MG63 (cell line): ENCODE data around the gene IL17RB. TPM values are rescaled to one million over a fixed set of nuclear protein-coding genes. Genes with fewer than 3 reads are reported as not detected.
A peak's percentile ranks its signal among the peaks of the same experiment; 100 is the strongest.

Experiments
- DNase-seq: peaks from one replicate; pipeline ENCODE4 v3.0.0-alpha.2; 2020
- H3K27me3 ChIP-seq: fragments of 250-450 bp; sonication (Bioruptor Pico); 2 replicates; pipeline ENCODE4 v1.5.1; 2020; ENCODE audit warnings: mild to moderate bottlenecking, moderate library complexity
- H3K36me3 ChIP-seq: fragments of 250-450 bp; sonication (Bioruptor Pico); 2 replicates; pipeline ENCODE4 v1.5.1; 2020; ENCODE audit warnings: mild to moderate bottlenecking, moderate library complexity
- H3K4me3 ChIP-seq: fragments of 250-450 bp; sonication (Bioruptor Pico); 2 replicates; pipeline ENCODE4 v1.5.1; 2020; ENCODE audit warnings: mild to moderate bottlenecking, moderate library complexity
- H3K9me3 ChIP-seq: fragments of 250-450 bp; sonication (Bioruptor Pico); 2 replicates; pipeline ENCODE4 v1.5.1; 2020; ENCODE audit warnings: mild to moderate bottlenecking, moderate library complexity
- total RNA-seq: library from RNA; depleted of rRNA; stranded (reverse); fragments of >200 nt; shearing (Covaris generic); gene quantifications from 2 replicates; pipeline ENCODE4 v1.2.3, GENCODE V29; 2014; ENCODE audit warnings: low replicate concordance

Gene IL17RB
- total RNA-seq, 1 experiment from 2014 or later: 0.89 TPM

DNA sequence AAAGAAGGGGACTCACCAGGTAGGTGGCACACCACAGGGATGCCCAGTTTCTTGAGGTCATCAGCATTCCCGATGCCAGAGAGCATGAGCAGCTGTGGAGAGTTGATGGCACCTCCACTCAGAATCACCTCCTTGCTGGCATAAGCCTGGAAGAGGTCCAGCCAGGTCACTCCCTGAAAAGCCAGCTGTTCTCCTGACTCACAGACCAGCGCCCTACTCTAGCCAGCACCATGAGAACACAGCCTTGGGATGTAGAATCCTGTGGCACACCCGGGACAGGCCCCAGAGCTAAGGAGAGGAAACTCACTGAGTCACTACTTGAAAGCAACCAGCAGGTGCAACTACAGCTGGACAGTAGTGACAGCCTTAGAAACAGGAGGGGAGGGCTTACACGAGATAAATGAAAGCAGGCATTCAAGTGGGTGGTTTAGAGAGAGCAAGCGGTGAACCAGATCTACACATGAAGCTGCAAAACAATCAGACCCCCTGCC lies 24.7 kb upstream of the IL17RB start:
- H3K27me3 ChIP-seq: no peaks in the 10 kb centered on the region

DNA sequence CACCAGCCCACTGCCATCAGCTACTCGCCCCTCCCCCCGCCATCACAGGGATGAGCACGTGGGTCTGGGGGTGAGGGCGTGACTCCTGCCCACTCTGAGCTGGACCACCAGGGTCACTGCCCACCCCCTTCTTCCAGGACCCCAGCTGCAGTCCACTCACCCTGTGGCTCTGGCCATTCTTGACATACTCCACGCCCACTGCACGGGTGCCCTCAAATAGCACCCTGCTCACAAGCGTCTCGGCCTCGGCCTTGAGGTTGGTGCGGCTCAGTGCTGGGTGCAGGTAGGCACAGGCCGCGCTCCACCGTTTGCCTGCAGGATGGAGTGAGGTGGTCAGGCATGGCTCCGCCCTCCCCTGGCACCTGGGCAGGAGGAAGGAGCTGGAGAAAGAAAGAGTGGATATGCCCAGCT lies 24.0 kb upstream of the IL17RB start:
- Histone ChIP-seq H3K4me3 (no peak overlapping the region), H3K27me3 (no peaks in the 10 kb centered on the region), H3K36me3 (no peaks in the 10 kb centered on the region), H3K9me3 (no peaks in the 10 kb centered on the region)
- no peak for DNase-seq

More for the DNA sequence above, 24.7 kb upstream of the IL17RB start:
- DNase-seq: peak; percentile 35
- Histone ChIP-seq H3K36me3 (no peaks in the 10 kb centered on the region), H3K9me3 (no peaks in the 10 kb centered on the region), H3K4me3 (no peak overlapping the region)

DNA sequence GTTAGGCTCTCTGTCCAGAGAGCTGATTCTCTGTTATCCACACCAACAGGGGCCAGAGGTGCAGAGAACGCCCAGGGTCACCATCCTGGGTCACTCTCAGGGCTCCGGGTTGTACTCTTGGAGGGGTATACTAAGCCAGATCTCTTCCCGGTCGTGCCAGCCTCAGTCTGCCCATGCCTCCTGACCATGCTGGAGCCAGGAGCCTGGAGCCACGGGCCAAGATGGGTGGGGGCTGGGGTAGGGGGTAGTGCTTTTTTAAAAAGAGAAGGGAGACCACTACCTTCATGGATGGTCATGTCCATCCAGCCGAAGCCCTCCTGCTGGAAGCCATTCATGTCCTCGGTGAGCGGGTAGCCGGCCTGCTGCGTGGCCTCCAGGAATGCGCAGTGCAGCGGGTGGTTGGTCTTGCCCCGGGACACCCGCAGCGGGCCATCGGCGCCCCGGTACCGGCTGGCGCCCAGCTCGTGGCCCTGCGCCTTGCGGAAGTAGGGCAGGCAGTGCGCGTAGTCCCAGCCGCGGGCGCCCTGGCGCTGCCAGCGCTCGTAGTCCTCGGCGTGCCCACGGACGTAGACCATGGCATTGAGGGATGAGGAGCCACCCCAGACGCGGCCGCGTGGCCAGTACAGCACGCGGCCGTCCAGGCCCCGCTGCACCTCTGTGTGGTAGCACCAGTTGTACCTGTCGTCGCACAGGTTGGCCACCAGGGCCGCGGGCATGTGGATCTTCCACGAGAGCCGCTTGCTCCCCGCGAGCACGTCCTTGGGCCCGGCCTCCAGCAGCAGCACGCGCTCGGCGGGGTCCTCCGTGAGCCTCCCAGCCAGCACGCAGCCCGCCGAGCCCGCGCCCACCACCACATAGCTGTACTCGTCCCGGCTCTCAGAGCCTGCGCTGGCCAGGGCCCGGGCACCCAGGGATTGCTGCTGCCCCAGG lies 23.1 kb upstream of the IL17RB start:
- Histone ChIP-seq H3K27me3 (no peaks in the 10 kb centered on the region), H3K4me3 (no peak overlapping the region), H3K36me3 (no peaks in the 10 kb centered on the region), H3K9me3 (no peaks in the 10 kb centered on the region)
- DNase-seq: no peak

DNA sequence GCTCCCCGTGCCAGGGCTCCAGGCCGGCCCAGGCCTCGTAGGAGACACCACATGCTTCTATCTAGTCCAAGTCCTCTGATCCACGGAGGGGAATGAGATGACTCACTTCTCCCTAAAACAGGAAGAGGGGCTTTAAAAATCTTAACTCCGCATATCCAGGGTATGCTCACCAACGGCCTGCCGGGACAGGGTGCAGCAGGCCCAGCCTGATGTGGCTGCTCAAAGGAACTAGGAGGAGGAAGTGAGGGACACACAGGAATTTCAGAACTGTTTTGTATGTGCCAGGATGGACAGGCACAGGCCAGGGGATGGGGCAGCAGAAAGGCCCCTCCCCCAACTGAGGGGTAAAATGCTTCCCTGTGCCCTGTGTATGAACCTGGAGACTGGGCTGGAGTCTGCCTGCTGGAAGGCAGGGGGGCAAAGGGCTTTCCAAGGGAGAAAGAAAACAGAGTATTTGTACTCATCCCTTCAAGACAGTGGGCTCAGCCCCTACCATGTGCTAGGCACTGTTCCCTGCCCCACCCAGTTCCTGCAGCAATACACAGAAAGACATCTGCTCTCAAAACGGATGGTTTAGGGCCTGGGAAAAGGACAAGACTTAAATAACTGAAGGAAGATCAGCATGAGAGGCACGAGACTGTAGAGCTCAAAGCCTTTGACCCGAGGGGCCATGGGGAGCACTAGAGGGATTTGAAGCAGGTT lies 22.3 kb upstream of the IL17RB start:
- no peak overlapping the region for H3K4me3 ChIP-seq
- H3K27me3 ChIP-seq: no peaks in the 10 kb centered on the region
- H3K9me3 ChIP-seq: no peaks in the 10 kb centered on the region
- no peaks in the 10 kb centered on the region for H3K36me3 ChIP-seq
- no peak for DNase-seq

DNA sequence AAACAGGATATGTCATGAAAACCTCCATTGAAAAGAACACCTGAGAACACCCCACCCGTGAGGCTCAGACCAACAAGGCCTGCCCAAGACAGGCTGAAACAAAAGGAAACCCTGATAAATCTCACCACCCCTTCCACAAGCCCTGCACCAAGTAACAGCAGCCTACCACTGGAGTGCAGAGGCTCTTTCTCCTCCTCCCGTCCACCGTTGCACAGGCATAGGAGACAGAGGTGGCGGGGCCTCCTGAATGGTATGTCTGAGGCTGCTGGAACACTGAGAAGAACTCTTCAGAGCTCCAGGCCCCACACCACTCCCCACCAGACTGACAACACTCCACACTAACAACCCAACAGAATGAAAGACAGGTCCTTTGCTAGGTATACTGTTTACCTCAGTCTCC lies 21.6 kb upstream of the IL17RB start:
- Histone ChIP-seq H3K4me3 (no peak overlapping the region), H3K27me3 (no peaks in the 10 kb centered on the region), H3K36me3 (no peaks in the 10 kb centered on the region), H3K9me3 (no peaks in the 10 kb centered on the region)
- DNase-seq: no peak

DNA sequence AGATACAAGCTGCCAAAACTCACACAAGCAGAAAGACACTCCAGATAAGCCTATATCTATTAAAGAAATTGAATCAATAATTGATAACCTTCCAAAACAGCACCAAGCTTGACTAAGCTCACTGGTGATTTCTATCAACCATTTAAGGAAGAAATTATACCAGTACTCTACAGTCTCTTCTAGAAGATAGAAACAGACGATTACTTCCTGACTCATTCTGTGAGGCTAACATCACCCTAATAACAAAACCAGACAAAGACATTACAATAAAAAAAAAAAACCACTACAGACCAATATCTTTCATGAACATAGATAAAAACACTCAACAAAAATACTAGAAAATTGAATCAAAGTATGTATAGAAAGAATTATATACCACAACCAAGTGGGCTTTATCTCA lies 20.3 kb upstream of the IL17RB start:
- no peak for DNase-seq
- Histone ChIP-seq H3K9me3 (no peaks in the 10 kb centered on the region), H3K4me3 (no peak overlapping the region), H3K36me3 (no peaks in the 10 kb centered on the region), H3K27me3 (no peaks in the 10 kb centered on the region)

DNA sequence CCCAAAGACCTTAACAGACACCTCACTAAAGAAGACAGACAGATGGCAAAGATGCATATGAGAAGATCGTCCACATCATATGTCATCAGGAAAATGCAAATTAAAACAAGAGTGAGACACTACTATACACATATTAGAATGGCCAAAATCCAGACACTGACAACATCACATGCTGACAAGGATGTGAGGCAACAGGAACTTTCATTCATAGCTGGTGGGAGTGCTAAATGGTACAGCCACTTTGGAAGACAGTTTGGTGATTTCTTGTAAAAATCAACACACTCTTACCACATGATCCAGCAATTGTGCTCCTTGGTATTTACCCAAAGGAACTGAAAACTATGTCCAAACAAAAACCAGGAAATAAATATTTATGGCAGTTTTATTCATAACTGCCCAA lies 17.8 kb upstream of the IL17RB start:
- Histone ChIP-seq H3K4me3 (no peak overlapping the region), H3K36me3 (no peaks in the 10 kb centered on the region), H3K9me3 (no peaks in the 10 kb centered on the region), H3K27me3 (no peaks in the 10 kb centered on the region)
- DNase-seq: no peak

DNA sequence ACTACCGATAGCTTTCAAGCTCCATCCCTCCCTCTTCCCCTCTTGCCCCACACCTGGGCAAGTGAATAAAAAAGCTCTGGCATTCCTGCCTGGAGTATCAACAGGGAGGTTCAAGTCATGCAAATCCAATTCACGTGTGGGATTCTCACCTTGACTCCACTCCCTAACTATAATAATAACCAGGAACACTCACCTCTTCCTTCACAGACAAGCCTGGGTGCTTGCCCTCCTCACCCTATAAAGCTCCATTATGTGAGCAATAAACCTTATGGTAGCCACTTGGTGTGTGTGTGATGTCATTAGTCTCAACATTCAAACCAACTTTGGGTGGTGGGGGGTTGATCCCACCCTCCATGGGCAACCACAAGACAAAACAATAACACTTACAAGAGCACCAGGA lies 16.8 kb upstream of the IL17RB start:
- H3K4me3 ChIP-seq: no peak overlapping the region
- no peak for DNase-seq
- H3K9me3 ChIP-seq: no peaks in the 10 kb centered on the region
- H3K27me3 ChIP-seq: no peaks in the 10 kb centered on the region
- H3K36me3 ChIP-seq: no peaks in the 10 kb centered on the region

DNA sequence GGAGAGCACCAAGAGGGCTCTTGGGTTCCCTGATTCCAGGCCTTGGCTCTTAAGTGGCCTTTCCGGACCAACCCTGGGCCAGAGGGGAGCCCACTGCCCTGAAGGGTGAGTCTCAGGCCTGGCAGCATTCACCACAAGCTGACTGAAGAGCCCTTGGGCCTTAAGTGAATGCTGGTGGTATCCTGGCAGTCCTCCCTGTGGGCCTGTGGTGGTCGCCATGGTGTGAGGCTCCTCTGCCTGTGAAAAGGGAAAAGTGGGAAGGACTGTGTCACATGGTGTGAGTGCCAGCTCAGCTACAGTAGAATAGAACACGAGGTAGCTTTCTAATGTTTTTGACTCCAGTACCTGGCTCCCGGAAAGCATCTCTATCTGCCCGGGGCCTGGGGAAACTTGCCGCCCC lies 15.4 kb upstream of the IL17RB start:
- Histone ChIP-seq H3K27me3 (no peaks in the 10 kb centered on the region), H3K36me3 (no peaks in the 10 kb centered on the region), H3K9me3 (no peaks in the 10 kb centered on the region), H3K4me3 (no peak overlapping the region)
- no peak for DNase-seq

DNA sequence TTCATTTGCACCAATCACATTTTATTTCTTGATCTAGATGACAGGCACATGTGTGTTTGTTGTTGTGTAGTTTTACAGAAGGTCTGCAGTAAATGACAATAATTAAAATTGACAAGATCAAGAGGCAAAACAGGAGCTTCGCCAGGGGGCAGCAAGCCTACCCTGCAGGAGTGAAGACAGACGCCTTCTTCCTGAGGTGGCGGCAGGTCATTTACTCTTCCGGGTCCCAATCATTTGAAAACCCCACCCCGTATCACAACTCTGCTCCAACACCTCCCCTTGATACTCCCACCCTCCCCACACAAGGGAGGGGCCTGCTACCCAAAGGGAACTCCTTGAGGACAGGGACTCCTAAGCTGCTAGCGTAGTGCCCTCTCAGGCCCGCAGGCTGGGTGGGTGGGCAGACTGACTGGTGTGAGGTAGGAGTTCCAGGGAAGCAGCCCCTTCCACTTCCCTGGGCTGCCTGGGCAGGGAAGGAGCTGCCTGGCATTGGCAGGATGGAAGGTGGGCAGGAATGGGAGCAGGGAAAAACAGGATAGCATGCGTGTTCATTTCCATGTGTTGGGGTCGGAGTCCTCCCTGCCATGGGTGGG lies 13.2 kb upstream of the IL17RB start:
- Histone ChIP-seq H3K4me3 (no peak overlapping the region), H3K36me3 (no peaks in the 10 kb centered on the region), H3K9me3 (no peaks in the 10 kb centered on the region), H3K27me3 (no peaks in the 10 kb centered on the region)
- no peak for DNase-seq

DNA sequence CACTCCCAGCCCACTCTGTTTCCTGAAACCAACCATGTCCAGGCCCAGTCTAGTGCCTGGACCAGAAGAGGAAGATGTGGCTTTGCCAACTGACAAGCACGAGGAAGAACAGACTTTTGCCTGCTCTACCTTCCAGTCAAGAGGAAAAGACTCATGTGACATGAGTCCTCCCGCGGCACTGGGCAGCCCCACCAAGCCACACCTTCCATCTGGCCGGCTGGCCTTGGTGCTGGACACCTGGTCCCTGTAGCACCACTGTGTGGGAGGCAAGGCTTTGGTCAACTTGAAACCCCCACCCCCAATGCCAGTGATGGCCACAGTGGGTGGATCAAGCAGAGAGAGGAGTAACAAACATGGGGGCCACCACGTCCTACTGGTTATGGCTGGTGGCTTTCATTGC lies 12.7 kb upstream of the IL17RB start:
- Histone ChIP-seq H3K4me3 (no peak overlapping the region), H3K36me3 (no peaks in the 10 kb centered on the region), H3K9me3 (no peaks in the 10 kb centered on the region), H3K27me3 (no peaks in the 10 kb centered on the region)
- DNase-seq: no peak

DNA sequence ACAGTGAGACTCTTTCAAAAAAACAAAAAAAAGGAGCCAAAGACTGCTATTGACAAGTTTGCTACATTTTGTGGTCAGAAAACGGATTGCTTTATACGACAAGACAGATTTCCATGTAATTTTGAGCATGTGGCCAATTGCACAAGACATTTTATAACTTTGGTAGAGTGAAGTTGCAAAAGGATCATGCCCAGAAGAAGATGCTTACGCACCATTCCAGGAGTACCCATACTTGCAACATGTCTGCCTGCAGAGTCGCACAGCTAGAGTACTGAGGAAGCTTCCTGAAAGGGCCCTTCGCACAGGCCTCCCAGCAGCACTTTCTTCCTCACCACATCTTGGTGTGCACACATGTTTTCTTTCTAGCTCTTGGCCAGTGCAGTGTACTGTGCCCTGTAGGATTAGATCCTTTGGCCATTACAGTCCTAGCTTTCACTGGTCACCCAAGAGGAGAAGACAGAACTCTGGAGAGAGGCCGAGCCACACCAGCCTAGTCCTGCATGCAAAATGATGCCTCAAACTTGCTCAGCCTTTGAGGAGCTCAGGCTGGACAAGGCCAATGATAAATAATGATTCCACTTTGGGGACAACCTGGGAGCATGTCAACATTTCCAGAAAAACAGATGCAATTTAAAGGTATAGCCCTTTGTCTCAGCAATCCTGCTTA lies 11.8 kb upstream of the IL17RB start:
- no peaks in the 10 kb centered on the region for H3K27me3 ChIP-seq
- no peaks in the 10 kb centered on the region for H3K36me3 ChIP-seq
- no peak overlapping the region for H3K4me3 ChIP-seq
- H3K9me3 ChIP-seq: no peaks in the 10 kb centered on the region
- no peak for DNase-seq

DNA sequence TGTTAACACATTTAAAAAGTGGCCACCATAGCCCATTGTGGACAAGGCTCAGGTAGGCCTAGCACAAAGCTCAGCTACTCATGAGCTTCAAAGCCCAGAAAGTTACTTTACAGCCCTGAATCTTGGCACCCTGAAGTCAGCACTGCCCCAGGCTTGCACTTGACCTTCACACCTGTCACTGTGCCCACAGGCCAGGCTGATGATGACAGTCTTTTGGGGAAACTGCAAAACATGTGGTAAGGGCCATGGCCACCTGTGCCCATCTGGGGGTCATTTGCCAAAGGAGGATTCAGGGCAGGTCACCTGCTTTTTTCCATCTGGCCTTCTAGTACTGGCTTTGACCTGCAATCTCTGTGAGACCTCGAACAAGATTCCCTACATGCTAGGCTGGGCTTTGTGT lies 11.1 kb upstream of the IL17RB start:
- no peak for DNase-seq
- H3K4me3 ChIP-seq: no peak overlapping the region
- no peaks in the 10 kb centered on the region for H3K9me3 ChIP-seq
- no peaks in the 10 kb centered on the region for H3K36me3 ChIP-seq
- no peaks in the 10 kb centered on the region for H3K27me3 ChIP-seq

DNA sequence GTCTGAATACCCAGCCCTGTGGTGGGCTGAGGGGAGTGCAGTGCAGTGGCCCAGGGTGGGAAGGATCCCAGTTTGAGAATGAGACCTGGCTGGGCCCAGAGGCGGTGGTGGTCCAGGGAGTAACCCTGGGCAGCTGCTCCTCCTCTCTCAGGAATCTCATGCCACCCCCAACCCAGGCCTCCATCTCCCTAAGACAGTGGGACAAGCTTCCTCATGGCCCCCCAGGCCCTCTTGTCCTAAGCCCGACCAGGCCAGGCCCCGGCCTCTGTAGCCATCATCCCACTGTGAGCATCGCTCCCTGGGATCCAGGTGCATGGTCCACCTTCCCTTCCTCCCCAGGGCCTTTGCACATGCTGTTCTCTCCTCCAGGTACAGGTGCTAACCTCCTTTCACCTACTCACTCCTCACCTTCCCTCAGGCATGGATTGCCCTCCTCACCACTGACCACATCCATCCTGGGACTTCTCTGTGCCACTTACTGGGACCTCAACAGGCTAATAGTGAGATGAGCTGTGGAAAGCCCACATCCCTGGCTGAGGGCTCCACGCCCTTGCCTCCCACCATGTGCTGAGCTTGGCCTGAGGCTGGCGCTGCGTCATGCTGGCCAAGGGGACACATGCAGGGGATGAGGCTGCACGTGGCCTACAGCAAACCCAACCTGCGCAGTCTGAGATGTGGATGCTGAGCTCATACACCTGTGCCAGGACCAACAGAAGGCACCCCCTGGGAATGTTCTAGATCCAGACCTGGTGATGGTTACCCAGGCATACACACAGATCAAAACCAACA lies 10.1 kb upstream of the IL17RB start:
- Histone ChIP-seq H3K27me3 (no peaks in the 10 kb centered on the region), H3K36me3 (no peaks in the 10 kb centered on the region), H3K9me3 (no peaks in the 10 kb centered on the region), H3K4me3 (no peak overlapping the region)
- DNase-seq: no peak

DNA sequence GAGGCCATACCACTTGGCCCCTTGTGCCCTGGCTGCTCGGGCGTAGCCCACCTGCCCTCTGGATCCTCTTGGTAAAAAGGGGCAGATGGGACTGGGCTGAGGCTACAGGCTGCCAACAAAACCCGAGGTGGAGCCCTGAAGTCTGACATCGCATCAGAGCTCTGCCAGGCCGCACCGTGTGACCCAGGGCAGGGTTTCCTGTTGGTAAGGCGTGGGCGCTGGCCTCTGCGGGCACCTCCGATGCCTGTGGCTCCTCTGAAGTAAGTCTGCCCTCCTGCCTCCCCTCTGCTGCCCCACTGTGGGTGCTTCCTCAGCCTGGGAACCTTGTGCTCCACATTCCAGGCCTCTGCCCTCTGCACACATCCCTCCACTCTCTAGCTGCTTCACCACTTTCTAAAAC lies 9.0 kb upstream of the IL17RB start:
- Histone ChIP-seq H3K36me3 (no peaks in the 10 kb centered on the region), H3K27me3 (no peaks in the 10 kb centered on the region), H3K4me3 (no peak overlapping the region), H3K9me3 (no peaks in the 10 kb centered on the region)
- no peak for DNase-seq

DNA sequence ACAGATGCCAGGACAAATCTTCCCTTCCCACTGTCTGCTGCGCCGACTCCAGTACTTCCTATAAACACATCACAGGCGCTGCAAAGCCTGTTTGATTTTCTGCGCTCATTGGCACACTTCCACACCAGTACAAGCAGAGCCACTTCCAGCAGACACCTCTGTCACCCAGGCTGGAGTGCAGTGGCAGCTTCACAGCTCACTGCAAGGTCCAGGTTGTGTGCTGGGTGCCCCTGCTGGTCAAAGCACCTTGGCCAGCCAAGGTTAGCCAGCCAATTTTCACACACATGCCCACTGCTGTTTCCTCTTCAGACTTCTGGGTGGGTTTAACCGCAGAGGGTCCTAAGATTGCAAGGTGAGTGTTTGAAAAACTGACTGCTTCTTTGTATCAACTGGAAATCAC lies 5.1 kb upstream of the IL17RB start:
- no peak overlapping the region for H3K4me3 ChIP-seq
- H3K9me3 ChIP-seq: no peaks in the 10 kb centered on the region
- no peaks in the 10 kb centered on the region for H3K27me3 ChIP-seq
- no peak for DNase-seq
- no peaks in the 10 kb centered on the region for H3K36me3 ChIP-seq
